Stomach (tissue), 4 donors: ENCODE results near the gene ENTPD8.

Experiments
- EP300 ChIP-seq: sonication (generic); formaldehyde crosslinking; IDR thresholded peaks from one replicate; pipeline ENCODE4 v1.6.1; 2017; ENCODE audit warnings: antibody characterized with exemption
- POLR2A ChIP-seq, 4 donors: fragments of 450-650 bp; IDR thresholded peaks; one replicate each; pipeline ENCODE4 v1.6.1; 2016; ENCODE audit warnings: antibody characterized with exemption in 4 of 4, control low read depth in 2 of 4, mild to moderate bottlenecking in 1 of 4, moderate library complexity in 1 of 4
- POLR2AphosphoS5 ChIP-seq, 3 donors: sonication (generic); formaldehyde crosslinking; IDR thresholded peaks; one replicate each; pipeline ENCODE4 v1.6.1; 2016; ENCODE audit warnings: antibody characterized with exemption in 3 of 3
- TF ChIP-seq, protein P1 (sequence below), 7 experiments: fragments of 450-650 bp in 4 of 7; fragments of 200-600 bp in 3 of 7; sonication (generic) in 3 of 7; IDR thresholded peaks; one replicate each; pipeline ENCODE4 v1.5.1; 2016 to 2019; ENCODE audit warnings: antibody characterized with exemption in 7 of 7, control low read depth in 2 of 7, mild to moderate bottlenecking in 1 of 7

DNA sequence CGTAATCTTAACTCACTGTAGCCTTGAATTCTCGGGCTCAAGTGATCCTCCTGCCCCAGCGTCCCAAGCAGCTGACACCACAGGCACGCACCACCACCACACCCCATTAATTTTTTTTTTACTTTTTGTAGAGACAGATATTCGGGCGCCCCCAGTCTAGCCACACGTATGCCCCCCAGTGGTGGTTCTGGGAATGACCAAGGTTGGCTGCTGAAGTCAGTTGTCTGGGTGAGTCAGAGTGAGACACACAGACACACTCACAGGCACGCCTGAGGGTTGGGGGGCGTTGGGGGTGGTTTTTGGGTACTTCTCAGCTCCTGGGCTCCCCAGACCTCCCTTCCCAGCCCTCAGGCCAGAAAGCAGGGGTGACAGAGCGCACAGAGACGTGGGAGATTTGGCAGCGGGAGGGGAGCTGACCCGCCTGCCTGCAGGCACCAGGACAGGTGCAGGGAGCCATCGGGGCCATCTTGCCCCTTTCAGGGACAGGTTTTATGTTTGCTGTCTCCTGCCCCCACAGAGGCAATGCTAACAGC is 4.2 kb upstream of the ENTPD8 start:
- TF ChIP-seq, protein P1, sequence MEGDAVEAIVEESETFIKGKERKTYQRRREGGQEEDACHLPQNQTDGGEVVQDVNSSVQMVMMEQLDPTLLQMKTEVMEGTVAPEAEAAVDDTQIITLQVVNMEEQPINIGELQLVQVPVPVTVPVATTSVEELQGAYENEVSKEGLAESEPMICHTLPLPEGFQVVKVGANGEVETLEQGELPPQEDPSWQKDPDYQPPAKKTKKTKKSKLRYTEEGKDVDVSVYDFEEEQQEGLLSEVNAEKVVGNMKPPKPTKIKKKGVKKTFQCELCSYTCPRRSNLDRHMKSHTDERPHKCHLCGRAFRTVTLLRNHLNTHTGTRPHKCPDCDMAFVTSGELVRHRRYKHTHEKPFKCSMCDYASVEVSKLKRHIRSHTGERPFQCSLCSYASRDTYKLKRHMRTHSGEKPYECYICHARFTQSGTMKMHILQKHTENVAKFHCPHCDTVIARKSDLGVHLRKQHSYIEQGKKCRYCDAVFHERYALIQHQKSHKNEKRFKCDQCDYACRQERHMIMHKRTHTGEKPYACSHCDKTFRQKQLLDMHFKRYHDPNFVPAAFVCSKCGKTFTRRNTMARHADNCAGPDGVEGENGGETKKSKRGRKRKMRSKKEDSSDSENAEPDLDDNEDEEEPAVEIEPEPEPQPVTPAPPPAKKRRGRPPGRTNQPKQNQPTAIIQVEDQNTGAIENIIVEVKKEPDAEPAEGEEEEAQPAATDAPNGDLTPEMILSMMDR (IDR thresholded peaks at IDR 0.05), result peak in 6 of 7 experiments; percentile 39 to 86 (median 80)
- no peak for TF ChIP-seq EP300
- TF ChIP-seq POLR2AphosphoS5 (IDR thresholded peaks at IDR 0.05), result peak in 1 of 3 donors; percentile 17
- TF ChIP-seq POLR2A (IDR thresholded peaks at IDR 0.05), result no peak
